CD4-positive, alpha-beta T cell treated with Interleukin-15 for 4 hours (primary cell): Measurements from ENCODE around the gene DMRTB1.
A peak's percentile ranks its signal among the peaks of the same experiment; 100 is the strongest.

Source experiments
- DNase-seq: peaks from one replicate; pipeline ENCODE4 v3.0.0-alpha.2; 2020; ENCODE audit warnings: low spot score

DMRTB1 gene

GRCh38 chr1:53485478-53486394 lies 26.5 kb downstream of the DMRTB1 start:
- DNase-seq, result peak; percentile 50

GRCh38 chr1:53486395-53487026 lies 27.3 kb downstream of the DMRTB1 start:
- no peak for DNase-seq

- no peak for DNase-seq
Observed at GRCh38 chr1:53490351-53490750, 31.2 kb downstream of the DMRTB1 start.

- DNase-seq, result no peak
Observed at GRCh38 chr1:53495633-53496345, 36.6 kb downstream of the DMRTB1 start.

GRCh38 chr1:53498555-53499131 lies 39.4 kb downstream of the DMRTB1 start:
- no peak for DNase-seq

GRCh38 chr1:53499257-53500203 lies 40.3 kb downstream of the DMRTB1 start:
- DNase-seq, result no peak

- no peak for DNase-seq
Observed at GRCh38 chr1:53500204-53501064, 41.2 kb downstream of the DMRTB1 start.

- DNase-seq, result no peak
Observed at GRCh38 chr1:53501065-53502005, 42.1 kb downstream of the DMRTB1 start.

GRCh38 chr1:53502641-53503432 lies 43.6 kb downstream of the DMRTB1 start:
- no peak for DNase-seq

- no peak for DNase-seq
Observed at GRCh38 chr1:53503433-53504217, 44.4 kb downstream of the DMRTB1 start.

GRCh38 chr1:53504901-53505300 lies 45.7 kb downstream of the DMRTB1 start:
- no peak for DNase-seq

- DNase-seq, result no peak
Observed at GRCh38 chr1:53505401-53505800, 46.2 kb downstream of the DMRTB1 start.

GRCh38 chr1:53505891-53506290 lies 46.7 kb downstream of the DMRTB1 start:
- no peak for DNase-seq

GRCh38 chr1:53506355-53507050 lies 47.3 kb downstream of the DMRTB1 start:
- no peak for DNase-seq

GRCh38 chr1:53507116-53507820 lies 48.1 kb downstream of the DMRTB1 start:
- DNase-seq, result no peak
